ENCODE measurements around the gene PCSK7.

GRCh38 chr11:117187007-117187406 is 44.9 kb downstream of the PCSK7 start:
- TF ChIP-seq CTCF (IDR thresholded peaks at IDR 0.05) (no peak), POLR2A (IDR thresholded peaks at IDR 0.05) (no peak)
